ENCODE measurements around the gene CENPP.

DNA sequence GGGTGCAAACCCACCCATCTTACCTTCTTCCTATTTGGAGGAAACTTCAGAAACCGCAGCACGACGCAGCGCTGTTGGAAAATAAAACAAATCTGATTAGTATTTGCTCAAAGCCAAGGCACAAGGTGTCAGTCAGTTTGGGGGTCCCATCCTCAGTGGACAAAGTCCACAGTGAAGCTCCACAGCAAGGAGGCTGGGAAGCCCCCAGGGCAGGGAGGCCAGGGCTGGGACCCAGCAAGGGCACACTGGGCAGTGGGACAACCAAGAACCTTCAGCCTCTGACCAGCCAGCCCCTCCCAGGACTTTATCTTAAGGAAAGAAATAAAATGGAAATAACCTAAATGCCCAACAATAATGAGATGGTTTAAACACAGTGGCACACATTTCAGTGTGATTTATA, 332.9 kb downstream of the CENPP start:
- no peak for TF ChIP-seq EZH2 (IDR thresholded peaks at IDR 0.05; ENCODE audit: borderline replicate concordance, low read depth, low read length, poor library complexity, severe bottlenecking)
- TF ChIP-seq CTCF (conservative IDR thresholded peaks at IDR 0.05; ENCODE audit: low read depth, low read length), result no peak

Data from A673 (cell line).